ACC112 (cell line): Measurements from ENCODE around the gene DCBLD2.
"Not testable (repeated sequence)": the region's sequence is repeated elsewhere in the genome, so short reads cannot be mapped to it uniquely, and the experiment has no call there.

Source experiments
- H2AFZ ChIP-seq: fragments of 200-600 bp; sonication (generic); one replicate; pipeline ENCODE4 v1.6.0; 2017; ENCODE audit warnings: antibody characterized with exemption, low read length; ENCODE audit not compliant: unreplicated experiment
- H3K27ac ChIP-seq: fragments of 200-600 bp; sonication (generic); 2 replicates; pipeline ENCODE4 v1.5.1; 2014; ENCODE audit warnings: low read depth, mild to moderate bottlenecking, antibody characterized with exemption, low read length, moderate library complexity
- H3K27me3 ChIP-seq: fragments of 200-600 bp; sonication (generic); 2 replicates; pipeline ENCODE4 v1.6.1; 2014; ENCODE audit warnings: mild to moderate bottlenecking, antibody characterized with exemption, low read length, moderate library complexity, mixed read lengths; ENCODE audit not compliant: insufficient read depth
- H3K36me3 ChIP-seq: fragments of 200-600 bp; sonication (generic); 2 replicates; pipeline ENCODE4 v1.6.1; 2016; ENCODE audit warnings: mild to moderate bottlenecking, antibody characterized with exemption, low read length, moderate library complexity, mixed read lengths; ENCODE audit not compliant: insufficient read depth
- H3K4me1 ChIP-seq: fragments of 200-600 bp; sonication (generic); one replicate; pipeline ENCODE4 v1.6.1; 2016; ENCODE audit warnings: low read length, mixed read lengths; ENCODE audit not compliant: insufficient read depth, unreplicated experiment, control insufficient read depth
- H3K4me3 ChIP-seq: fragments of 200-600 bp; sonication (generic); 2 replicates; pipeline ENCODE4 v1.5.1; 2014; ENCODE audit warnings: mild to moderate bottlenecking, low read depth, low read length
- H3K79me2 ChIP-seq: fragments of 200-600 bp; sonication (generic); one replicate; pipeline ENCODE4 v1.6.0; 2016; ENCODE audit warnings: low read length; ENCODE audit not compliant: control insufficient read depth, unreplicated experiment, insufficient read depth

The DCBLD2 gene

DNA sequence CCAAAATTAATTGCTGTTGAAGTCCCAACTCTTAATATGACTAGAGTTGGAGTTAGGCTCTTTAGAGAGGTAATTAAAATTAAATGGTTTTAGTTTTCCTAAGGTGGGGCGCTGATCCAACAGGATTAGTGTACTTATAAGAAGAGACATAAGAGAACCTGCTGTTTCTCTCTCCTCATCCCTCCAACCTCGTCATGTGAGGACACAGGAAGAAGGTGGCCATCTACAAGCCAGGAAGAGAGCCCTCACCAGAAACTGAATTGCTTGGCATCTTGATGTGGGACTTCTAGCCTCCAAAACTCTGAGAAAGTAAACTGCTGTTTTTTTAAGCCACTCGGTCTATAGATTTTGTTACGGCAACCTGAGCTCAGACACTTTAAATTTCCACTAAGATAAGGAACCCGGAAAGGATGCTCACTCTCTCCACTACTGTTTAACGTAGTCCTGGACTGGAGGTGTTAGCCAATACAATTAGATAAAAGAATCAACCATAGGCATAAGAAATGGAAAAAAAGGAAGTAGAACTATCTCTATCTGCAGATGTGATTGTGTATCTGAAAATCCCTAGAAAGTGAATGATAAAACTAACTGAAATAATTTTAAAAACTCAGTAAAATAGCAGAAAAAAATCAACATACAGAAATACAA, 26.8 kb downstream of the DCBLD2 start:
- Histone ChIP-seq H3K36me3 (peaks cover 86% of the 10 kb centered on the region), H2AFZ (no peak overlapping the region), H3K79me2 (peaks cover 98% of the 10 kb centered on the region), H3K27me3 (no peaks in the 10 kb centered on the region), H3K27ac (peak overlapping the region; percentile 11; the same call in 1 of the 2 replicates), H3K4me3 (no peak overlapping the region), H3K4me1 (peaks cover 61% of the 10 kb centered on the region)

DNA sequence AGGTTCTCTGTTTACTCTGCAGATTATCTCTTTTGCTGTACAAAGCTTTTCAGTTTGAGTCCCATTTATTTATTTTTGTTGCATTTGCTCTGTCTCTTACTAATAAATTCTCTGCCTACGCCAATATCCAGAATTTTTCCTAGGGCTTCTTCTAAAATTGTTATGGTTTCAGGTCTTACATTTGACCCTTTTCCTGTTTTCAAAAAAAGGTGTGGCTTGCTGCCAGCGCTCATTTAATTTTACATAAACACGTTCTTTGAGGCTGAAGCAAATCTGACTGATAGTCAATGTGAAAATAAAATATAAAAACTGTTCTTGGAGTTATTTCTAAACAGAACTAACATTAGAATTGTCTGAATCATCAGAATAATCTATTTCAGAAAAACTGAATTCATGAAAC, 32.1 kb downstream of the DCBLD2 start:
- Histone ChIP-seq H3K79me2 (peaks cover 77% of the 10 kb centered on the region), H3K4me1 (peaks cover 23% of the 10 kb centered on the region), H2AFZ (no peak overlapping the region), H3K36me3 (peaks cover 69% of the 10 kb centered on the region), H3K27ac (0 out of 2 replicates have a peak overlapping the region, but pooled peaks have one; percentile 18), H3K4me3 (no peak overlapping the region), H3K27me3 (no peaks in the 10 kb centered on the region)

DNA sequence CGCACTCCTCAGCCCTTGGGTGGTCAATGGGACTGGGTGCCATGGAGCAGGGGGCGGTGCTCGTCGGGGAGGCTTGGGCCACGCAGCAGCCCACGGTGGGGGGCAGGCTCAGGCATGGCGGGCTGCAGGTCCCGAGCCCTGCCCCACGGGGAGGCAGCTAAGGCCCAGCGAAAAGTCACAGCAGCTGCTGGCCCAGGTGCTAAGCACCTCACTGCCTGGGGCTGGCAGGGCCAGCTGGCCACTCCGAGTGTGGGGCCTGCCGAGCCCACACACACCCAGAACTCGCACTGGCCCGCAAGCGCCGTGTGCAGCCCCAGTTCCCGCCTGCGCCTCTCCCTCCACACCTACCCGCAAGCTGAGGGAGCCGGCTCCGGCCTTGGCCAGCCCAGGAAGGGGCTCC, 43.5 kb downstream of the DCBLD2 start:
- H3K27me3 ChIP-seq, H3K4me3 ChIP-seq, H2AFZ ChIP-seq, H3K27ac ChIP-seq: not testable (repeated sequence)
- peaks cover 40% of the 10 kb centered on the region for H3K36me3 ChIP-seq
- peaks cover 63% of the 10 kb centered on the region for H3K79me2 ChIP-seq
- peaks cover 38% of the 10 kb centered on the region for H3K4me1 ChIP-seq

- peaks cover 45% of the 10 kb centered on the region for H3K36me3 ChIP-seq
- H3K79me2 ChIP-seq, result peaks cover 63% of the 10 kb centered on the region
Measured at GRCh38 chr3:98857258-98857657, 44.2 kb downstream of the DCBLD2 start.

GRCh38 chr3:98856724-98857123, 44.8 kb downstream of the DCBLD2 start:
- Histone ChIP-seq H3K27ac (peak overlapping the region; percentile 82), H3K4me1 (peaks cover 38% of the 10 kb centered on the region), H3K27me3 (no peaks in the 10 kb centered on the region), H3K79me2 (peaks cover 69% of the 10 kb centered on the region), H3K4me3 (0 out of 2 replicates have a peak overlapping the region, but pooled peaks have one; percentile 47), H3K36me3 (peaks cover 45% of the 10 kb centered on the region), H2AFZ (no peak overlapping the region)

More at GRCh38 chr3:98857258-98857657, 44.2 kb downstream of the DCBLD2 start:
- H3K27me3 ChIP-seq, H2AFZ ChIP-seq, H3K27ac ChIP-seq, H3K4me3 ChIP-seq: not testable (repeated sequence)
- peaks cover 38% of the 10 kb centered on the region for H3K4me1 ChIP-seq

- peaks cover 38% of the 10 kb centered on the region for H3K4me1 ChIP-seq
- H3K79me2 ChIP-seq, result peaks cover 70% of the 10 kb centered on the region
- peaks cover 45% of the 10 kb centered on the region for H3K36me3 ChIP-seq
- no peak overlapping the region for H2AFZ ChIP-seq
- peak overlapping the region; percentile 82 for H3K27ac ChIP-seq
- H3K27me3 ChIP-seq, result no peaks in the 10 kb centered on the region
- H3K4me3 ChIP-seq, result peak overlapping the region; percentile 49
Measured at GRCh38 chr3:98855806-98856400, 45.6 kb downstream of the DCBLD2 start.

DNA sequence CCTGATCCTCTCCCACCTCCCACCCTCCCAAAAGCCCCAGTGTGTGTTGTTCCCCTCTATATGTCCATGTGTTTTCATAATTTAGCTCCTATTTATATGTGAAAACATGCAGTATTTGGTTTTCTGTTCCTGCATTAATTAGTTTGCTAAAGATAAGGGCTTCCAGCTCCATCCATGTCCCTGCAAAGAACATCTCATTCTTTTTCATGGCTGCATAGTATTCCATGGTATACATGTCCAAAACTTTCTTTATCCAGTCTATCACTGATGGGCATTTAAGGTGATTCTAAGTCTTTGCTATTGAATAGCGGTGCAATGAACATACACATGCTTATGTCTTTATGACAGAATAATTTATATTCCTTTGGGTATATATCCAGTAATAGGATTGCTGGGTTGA, 53.4 kb downstream of the DCBLD2 start:
- Histone ChIP-seq H3K4me3 (no peak overlapping the region), H3K79me2 (peaks cover 92% of the 10 kb centered on the region), H3K27me3 (no peaks in the 10 kb centered on the region), H3K36me3 (peaks cover 49% of the 10 kb centered on the region), H3K27ac (no peak overlapping the region), H2AFZ (no peak overlapping the region), H3K4me1 (peaks cover 47% of the 10 kb centered on the region)

- Histone ChIP-seq H3K27me3 (no peaks in the 10 kb centered on the region), H3K79me2 (peaks cover 86% of the 10 kb centered on the region), H2AFZ (no peak overlapping the region)
Measured at GRCh38 chr3:98846101-98846500, 55.4 kb downstream of the DCBLD2 start.

DNA sequence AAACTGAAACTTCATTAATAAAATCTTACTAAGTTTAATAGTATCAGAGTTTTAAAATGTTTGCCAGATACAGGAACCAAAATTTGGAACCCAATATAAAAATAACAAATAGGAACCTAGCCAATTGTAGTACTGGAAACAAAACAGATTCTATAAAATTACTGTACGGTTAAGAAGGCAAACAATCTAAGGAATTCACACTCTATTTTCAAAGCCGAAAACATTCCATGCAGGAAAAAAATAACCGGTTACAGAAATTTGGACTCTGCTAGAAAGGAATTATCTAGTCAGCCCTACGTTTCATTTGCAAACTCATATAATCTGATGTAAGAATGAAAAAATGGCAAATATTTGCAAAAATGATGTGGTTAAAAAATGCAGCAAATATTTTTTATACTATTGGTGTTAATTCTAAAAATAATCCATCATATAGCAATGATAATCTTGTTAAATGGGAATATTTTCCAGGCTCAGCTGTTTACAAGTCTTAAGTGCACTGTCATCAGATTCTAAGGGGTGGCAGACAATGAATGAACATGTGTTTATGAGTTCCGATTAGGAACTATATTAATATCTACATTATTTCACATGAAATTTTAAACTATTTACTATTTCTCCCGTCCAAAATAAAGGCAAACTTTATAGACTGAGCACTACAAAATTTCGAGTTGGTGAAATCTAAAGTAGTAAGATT, 58.1 kb downstream of the DCBLD2 start:
- Histone ChIP-seq H3K27ac (peak overlapping the region; percentile 55), H3K27me3 (no peaks in the 10 kb centered on the region), H3K36me3 (peaks cover 63% of the 10 kb centered on the region), H2AFZ (no peak overlapping the region), H3K4me1 (peaks cover 51% of the 10 kb centered on the region), H3K4me3 (0 out of 2 replicates have a peak overlapping the region, but pooled peaks have one; percentile 3), H3K79me2 (peaks cover 76% of the 10 kb centered on the region)

More at GRCh38 chr3:98846101-98846500, 55.4 kb downstream of the DCBLD2 start:
- Histone ChIP-seq H3K4me3 (no peak overlapping the region), H3K4me1 (peaks cover 54% of the 10 kb centered on the region), H3K27ac (peak overlapping the region; percentile 30), H3K36me3 (peaks cover 56% of the 10 kb centered on the region)

DNA sequence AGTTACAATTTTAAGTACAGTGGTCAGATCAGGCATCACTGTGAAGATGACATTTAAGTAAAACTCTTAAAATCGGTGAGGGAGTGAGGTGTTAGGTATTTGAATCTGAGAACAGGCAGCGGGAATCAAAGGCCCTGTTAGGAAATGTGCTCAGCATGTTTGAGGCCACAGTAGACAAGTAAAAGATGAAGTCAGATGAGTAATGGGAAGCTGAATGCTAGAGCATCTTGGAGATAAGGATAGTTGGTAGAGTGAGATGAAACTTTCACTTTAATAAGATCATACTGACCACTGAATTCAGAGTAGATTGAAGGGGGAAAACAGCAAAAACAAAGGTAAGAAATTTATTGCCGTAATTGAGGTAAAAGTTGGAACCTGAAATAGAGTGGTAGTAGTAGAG, 61.6 kb downstream of the DCBLD2 start:
- Histone ChIP-seq H3K27ac (peak overlapping the region; percentile 18; the same call in 1 of the 2 replicates), H2AFZ (no peak overlapping the region), H3K79me2 (peaks cover 42% of the 10 kb centered on the region), H3K4me1 (peaks cover 18% of the 10 kb centered on the region), H3K27me3 (no peaks in the 10 kb centered on the region), H3K4me3 (no peak overlapping the region), H3K36me3 (peaks cover 37% of the 10 kb centered on the region)
